ENCODE measurements around the gene HEG1. TPM values are rescaled to one million over a fixed set of nuclear protein-coding genes. Genes with fewer than 3 reads are reported as not detected.
A peak's percentile ranks its signal among the peaks of the same experiment; 100 is the strongest.

Gene HEG1
- total and polyA plus RNA-seq, 2 of the 4 experiments (the other 2 are of a cell fraction) = 25.6 to 43.4 TPM

GRCh38 chr3:125054449-125055329 lies 1.1 kb downstream of the HEG1 start:
- peak overlapping the region; percentile 71 for H2AFZ ChIP-seq (replicated peaks; ENCODE audit: low read length, poor library complexity)
- TF ChIP-seq SMC3 (IDR thresholded peaks at IDR 0.05; ENCODE audit: low read depth, low read length) (peak; percentile 29; the same call in 1 of the 2 replicates), RFX5 (IDR thresholded peaks at IDR 0.05; ENCODE audit: low read depth, low read length) (no peak), MAZ (IDR thresholded peaks at IDR 0.05; ENCODE audit: borderline replicate concordance, low read depth, low read length) (no peak), BHLHE40 (IDR thresholded peaks at IDR 0.05; ENCODE audit: low read depth, low read length) (no peak; the same call in 1 of the 2 replicates), MAFK (IDR thresholded peaks at IDR 0.05; ENCODE audit: low read depth, low read length) (peak; percentile 55), CTCF (conservative IDR thresholded peaks at IDR 0.05; ENCODE audit: low read depth, low read length) (0 out of 2 replicates have a peak, but pooled peaks have one; percentile 8), POLR2A (IDR thresholded peaks at IDR 0.05; ENCODE audit: low read depth, low read length) (0 out of 2 replicates have a peak, but pooled peaks have one; percentile 42), FOS (IDR thresholded peaks at IDR 0.05; ENCODE audit: low read depth, low read length) (no peak), MXI1 (IDR thresholded peaks at IDR 0.05; ENCODE audit: borderline replicate concordance, low read depth, low read length) (peak; percentile 81), ELK1 (IDR thresholded peaks at IDR 0.05; ENCODE audit: borderline replicate concordance, low read depth, low read length) (no peak), CEBPB (IDR thresholded peaks at IDR 0.05; ENCODE audit: low read depth, low read length) (0 out of 2 replicates have a peak, but pooled peaks have one; percentile 6), NFE2L2 (IDR thresholded peaks at IDR 0.05; ENCODE audit: low read depth, low read length) (no peak), RAD21 (IDR thresholded peaks at IDR 0.05; ENCODE audit: low read length) (no peak), CHD1 (IDR thresholded peaks at IDR 0.05; ENCODE audit: low read depth, low read length) (no peak)

More at GRCh38 chr3:125054449-125055329, 1.1 kb downstream of the HEG1 start:
- no peaks in the 10 kb centered on the region for H3K9me3 ChIP-seq (ENCODE audit: control insufficient read depth, insufficient read depth, low read length)
- peak overlapping the region; percentile 69; the same call in 2 of the 3 replicates for H2BK15ac ChIP-seq (ENCODE audit: low read depth, low read length)
- peak overlapping the region; percentile 86 for H3K56ac ChIP-seq (ENCODE audit: extremely low read depth, insufficient read depth, low read length)
- peak overlapping the region; percentile 53 for H3K4ac ChIP-seq (ENCODE audit: low read depth, low read length)
- peak overlapping the region; percentile 51 for H2AK5ac ChIP-seq (ENCODE audit: low read depth, low read length)
- H4K91ac ChIP-seq (ENCODE audit: insufficient read depth, low read depth, low read length) = peak overlapping the region; percentile 79
- H3K23ac ChIP-seq (ENCODE audit: low read depth, low read length) = peak overlapping the region; percentile 44
- CTCF ChIA-PET = interaction anchor here (0.8 kb wide), 1 partner anchor 52 kb away, joined by 3 read pairs; no protein-coding TSS in a partner anchor
- dilution Hi-C loops (cut with HindIII; ENCODE audit: low sequenced_read_pairs, unreplicated experiment) = no loop called here
- H3K14ac ChIP-seq (replicated peaks; ENCODE audit: low read depth, low read length) = peak overlapping the region; percentile 71
- 0% methylated on average over 3 of the region's 17 CpGs; no CpG with 5 or more reads in 1 of the 2 experiments for WGBS, 2 experiments (ENCODE audit: extremely low coverage in 2 of 2, insufficient read length in 1 of 2)
- ATAC-seq (ENCODE audit: low read depth) (no peak), DNase-seq (peak; percentile 68)
- peak overlapping the region; percentile 81 for H2AK9ac ChIP-seq (replicated peaks; ENCODE audit: low read depth, low read length, poor library complexity)
- H3K27ac ChIP-seq (ENCODE audit: insufficient read depth, low read length) = peak overlapping the region; percentile 94
- in situ Hi-C loops (cut with MboI; ENCODE audit: low sequenced_read_pairs) = no loop called here
- peak overlapping the region; percentile 19 to 53; a peak in 3 of 4 replicates for H4K8ac ChIP-seq (ENCODE audit: low read depth in 2 of 2, low read length in 2 of 2)
- peaks cover 43% of the 10 kb centered on the region for H4K20me1 ChIP-seq (ENCODE audit: insufficient read depth, low read length)
- peak overlapping the region; percentile 62 for H2BK120ac ChIP-seq (ENCODE audit: low read depth, low read length)
- H3K4me2 ChIP-seq (ENCODE audit: low read depth, low read length) = peak overlapping the region; percentile 95
- peak overlapping the region; percentile 94 for H3K9ac ChIP-seq (ENCODE audit: low read depth, low read length)
- H3K4me3 ChIP-seq (ENCODE audit: insufficient read depth, low read depth, low read length) = peak overlapping the region; percentile 96
- peak overlapping the region; percentile 71 for H4K5ac ChIP-seq (ENCODE audit: low read depth, low read length)
- H3K9me1 ChIP-seq (ENCODE audit: insufficient read depth, low read length) = peaks cover 27% of the 10 kb centered on the region
- peak overlapping the region; percentile 91 for H3K18ac ChIP-seq (ENCODE audit: low read depth, low read length)
- H3K36me3 ChIP-seq (ENCODE audit: control insufficient read depth, insufficient read depth, low read length) = peaks cover 10% of the 10 kb centered on the region; the same call in 1 of the 2 replicates
- no peaks in the 10 kb centered on the region for H3K27me3 ChIP-seq (ENCODE audit: control insufficient read depth, insufficient read depth, low read length)
- BruUV-seq (replicated peaks) = TSS peak; percentile 43
- peaks cover 27% of the 10 kb centered on the region for H3K4me1 ChIP-seq (ENCODE audit: control insufficient read depth, insufficient read depth, low read length)
- H2BK20ac ChIP-seq (ENCODE audit: low read depth, low read length) = peak overlapping the region; percentile 8; the same call in 1 of the 2 replicates
- H2BK5ac ChIP-seq (ENCODE audit: low read depth, low read length, poor library complexity, severe bottlenecking) = peak overlapping the region; percentile 95
- peaks cover 21 to 50% of the 10 kb centered on the region in 2 experiments for H3K79me1 ChIP-seq (ENCODE audit: low read depth in 1 of 2, low read length in 2 of 2)
- POLR2A ChIA-PET (ENCODE audit: unreplicated experiment) = interaction anchor here (0.6 kb wide), 1 partner anchor 8 kb away, joined by 3 read pairs; no protein-coding TSS in a partner anchor
- intact Hi-C loops (cut with micrococcal nuclease) = loop anchor here (1.0 to 5.0 kb wide), 7 partner anchors 45 to 533 kb away; partner anchors contain the start of gene ZNF148
